Gastrocnemius medialis (tissue), 4 donors: Measurements from ENCODE around the gene PHF23.

Experiments
- CTCF ChIP-seq, 5 experiments: fragments of 450-650 bp in 3 of 5; fragments of 200-600 bp in 2 of 5; sonication (generic) in 2 of 5; IDR thresholded peaks in 4 of 5; conservative IDR thresholded peaks in 1 of 5; 1 replicate in 4 of 5; 2 replicates in 1 of 5; pipeline ENCODE4 v1.5.1; 2016 to 2019; ENCODE audit warnings: antibody characterized with exemption in 5 of 5, mild to moderate bottlenecking in 3 of 5, moderate library complexity in 3 of 5
- POLR2A ChIP-seq, 2 donors: fragments of 450-650 bp; IDR thresholded peaks; one replicate each; pipeline ENCODE4 v1.6.1; 2017; ENCODE audit warnings: antibody characterized with exemption in 2 of 2, mild to moderate bottlenecking in 2 of 2, moderate library complexity in 2 of 2

GRCh38 chr17:7223375-7223774 lies 15.9 kb downstream of the PHF23 start:
- TF ChIP-seq CTCF (IDR thresholded peaks at IDR 0.05 in 4 of 5, conservative IDR thresholded peaks at IDR 0.05 in 1 of 5) (no peak), POLR2A (IDR thresholded peaks at IDR 0.05) (no peak)
